IPS DF 6.9 (cell line): ENCODE data around the gene CTNNA3.

Experiments used
- DNase-seq: peaks from one replicate; pipeline ENCODE4 v3.0.0-alpha.2; 2013; ENCODE audit warnings: low read depth, low spot score
- H3K27ac ChIP-seq: one replicate; pipeline ENCODE4 v1.5.1; 2013; ENCODE audit warnings: low read length, control low read depth
- H3K27me3 ChIP-seq: 2 replicates; pipeline ENCODE4 v1.6.1; 2013; ENCODE audit warnings: mild to moderate bottlenecking, low read length; ENCODE audit not compliant: control insufficient read depth, insufficient read depth
- H3K36me3 ChIP-seq: 2 replicates; pipeline ENCODE4 v1.6.1; 2013; ENCODE audit warnings: low read length; ENCODE audit not compliant: control insufficient read depth, insufficient read depth
- H3K4me1 ChIP-seq: 2 replicates; pipeline ENCODE4 v1.6.1; 2013; ENCODE audit warnings: low read length; ENCODE audit not compliant: control insufficient read depth, insufficient read depth
- H3K4me3 ChIP-seq: 2 replicates; pipeline ENCODE4 v1.5.1; 2013; ENCODE audit warnings: mild to moderate bottlenecking, low read length
- H3K9me3 ChIP-seq: 2 replicates; pipeline ENCODE4 v1.6.1; 2013; ENCODE audit warnings: low read length, inconsistent platforms; ENCODE audit not compliant: control insufficient read depth, insufficient read depth
- WGBS: extraction: QIAGEN DNeasy Blood & Tissue Kit; methylation state at CpG from one replicate; pipeline ENCODE4 v1.1.7; 2013; ENCODE audit warnings: mixed read lengths, missing lambda C conversion rate; ENCODE audit not compliant: insufficient read length, insufficient coverage; 5-methylcytosine and 5-hydroxymethylcytosine counted together

CTNNA3 gene

GRCh38 chr10:65892284-65892683, 1803.7 kb downstream of the CTNNA3 start:
- Histone ChIP-seq H3K27me3 (no peaks in the 10 kb centered on the region), H3K4me3 (no peak overlapping the region), H3K27ac (no peak overlapping the region), H3K36me3 (no peaks in the 10 kb centered on the region), H3K9me3 (no peaks in the 10 kb centered on the region), H3K4me1 (no peaks in the 10 kb centered on the region)
- no CpG with 5 or more reads among the region's 3 CpGs for WGBS
- DNase-seq, result no peak

- H3K9me3 ChIP-seq, result no peaks in the 10 kb centered on the region
- H3K36me3 ChIP-seq, result no peaks in the 10 kb centered on the region
- no peaks in the 10 kb centered on the region for H3K4me1 ChIP-seq
- no peak overlapping the region for H3K4me3 ChIP-seq
- no peak overlapping the region for H3K27ac ChIP-seq
- WGBS, result no CpG with 5 or more reads among the region's 3 CpGs
- no peaks in the 10 kb centered on the region for H3K27me3 ChIP-seq
- DNase-seq, result no peak
These were observed 1804.7 kb downstream of the CTNNA3 start for GRCh38 chr10:65891073-65891981.

GRCh38 chr10:65864529-65864928, 1831.5 kb downstream of the CTNNA3 start:
- no peak overlapping the region for H3K4me3 ChIP-seq
- no peak overlapping the region for H3K27ac ChIP-seq
- H3K27me3 ChIP-seq, result no peaks in the 10 kb centered on the region
- H3K9me3 ChIP-seq, result no peaks in the 10 kb centered on the region
- H3K36me3 ChIP-seq, result no peaks in the 10 kb centered on the region
- no peak for DNase-seq
- no peaks in the 10 kb centered on the region for H3K4me1 ChIP-seq

GRCh38 chr10:65864036-65864435, 1832.0 kb downstream of the CTNNA3 start:
- Histone ChIP-seq H3K9me3 (no peaks in the 10 kb centered on the region), H3K27ac (no peak overlapping the region), H3K4me1 (no peaks in the 10 kb centered on the region), H3K36me3 (no peaks in the 10 kb centered on the region), H3K4me3 (no peak overlapping the region), H3K27me3 (no peaks in the 10 kb centered on the region)
- DNase-seq, result no peak
